Measurements from ENCODE around the gene CHST6.

- no peak for TF ChIP-seq CTCF (IDR thresholded peaks at IDR 0.05; ENCODE audit: extremely low read depth in 1 of 2, insufficient read depth in 1 of 2, low read depth in 1 of 2, low read length in 2 of 2)
- no peak for TF ChIP-seq POLR2A (IDR thresholded peaks at IDR 0.05; ENCODE audit: low read depth, low read length)
These were observed 17.4 kb downstream of the CHST6 start for GRCh38 chr16:75477680-75478473.
